Measurements from ENCODE around the gene GJA4. TPM values are rescaled to one million over a fixed set of nuclear protein-coding genes. Genes with fewer than 3 reads are reported as not detected.
A peak's percentile ranks its signal among the peaks of the same experiment; 100 is the strongest.

The GJA4 gene
- total and polyA plus RNA-seq, 7 experiments from 2014 or later: not detected

GRCh38 chr1:34840426-34840825 lies 47.6 kb downstream of the GJA4 start:
- DNase-seq: no peak
- no peak for ATAC-seq

DNA sequence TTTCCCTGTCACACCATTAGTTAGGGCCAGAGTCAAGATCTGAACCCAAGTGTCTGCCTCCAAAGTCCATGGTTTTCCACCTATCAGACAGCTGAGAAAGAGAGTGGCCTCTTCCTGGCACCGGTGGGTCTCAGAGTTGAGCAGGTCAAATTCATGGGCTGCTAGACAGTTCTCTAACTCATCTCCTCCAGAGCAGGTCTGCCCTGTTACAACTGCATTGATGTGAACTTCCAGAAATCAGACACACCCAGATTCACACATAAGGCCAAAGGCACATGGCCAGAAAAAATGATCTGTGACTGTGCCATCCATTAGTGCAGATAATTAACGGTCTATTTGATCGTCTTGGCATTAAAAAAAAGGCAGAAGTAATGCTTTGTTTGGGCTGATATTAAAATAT lies 49.3 kb downstream of the GJA4 start:
- intact Hi-C loops (cut with micrococcal nuclease): no loop called here

More at GRCh38 chr1:34840426-34840825, 47.6 kb downstream of the GJA4 start:
- Histone ChIP-seq H3K9me3 (ENCODE audit: control insufficient read depth in 2 of 3, low read length in 3 of 3) (no peaks in the 10 kb centered on the region), H3K36me3 (ENCODE audit: control insufficient read depth in 2 of 3, insufficient read depth in 3 of 3, low read length in 3 of 3) (no peaks in the 10 kb centered on the region), H3K27ac (ENCODE audit: low read depth, low read length) (no peak overlapping the region), H3K4me1 (ENCODE audit: control insufficient read depth in 2 of 2, insufficient read depth in 2 of 2, low read length in 2 of 2) (no peaks in the 10 kb centered on the region), H3K4me3 (ENCODE audit: low read length) (no peak overlapping the region), H3K27me3 (ENCODE audit: control insufficient read depth in 2 of 2, insufficient read depth in 2 of 2, low read length in 2 of 2) (no peaks in the 10 kb centered on the region)
- Mint-ChIP-seq H3K4me1 (peaks cover 3 to 12% (median 7%) of the 10 kb centered on the region in 7 donors), H3K27ac (no peak overlapping the region), H3K27me3 (no peaks in the 10 kb centered on the region), H3K9me3 (no peaks in the 10 kb centered on the region), H3K4me3 (no peak overlapping the region), H3K36me3 (peaks cover 0 to 12% (median under 1%) of the 10 kb centered on the region in 5 donors)
- ChIA-PET CTCF (no interaction called here), POLR2A (no interaction called here)
- intact Hi-C loops (cut with micrococcal nuclease): no loop called here

GRCh38 chr1:34842952-34843371 lies 50.2 kb downstream of the GJA4 start:
- ChIA-PET CTCF (interaction anchor here (1.2 kb wide), 1 partner anchor 9 kb away, joined by 3 read pairs; no protein-coding TSS in a partner anchor), POLR2A (no interaction called here)
- peaks cover 0 to 9% (median 0%) of the 10 kb centered on the region in 5 donors for H3K36me3 Mint-ChIP-seq
- H3K27me3 Mint-ChIP-seq: no peaks in the 10 kb centered on the region
- Histone ChIP-seq H3K4me3 (ENCODE audit: low read length) (no peak overlapping the region), H3K27ac (ENCODE audit: low read depth, low read length) (no peak overlapping the region), H3K4me1 (ENCODE audit: control insufficient read depth in 2 of 2, insufficient read depth in 2 of 2, low read length in 2 of 2) (no peaks in the 10 kb centered on the region), H3K27me3 (ENCODE audit: control insufficient read depth in 2 of 2, insufficient read depth in 2 of 2, low read length in 2 of 2) (no peaks in the 10 kb centered on the region), H3K36me3 (ENCODE audit: control insufficient read depth in 2 of 3, insufficient read depth in 3 of 3, low read length in 3 of 3) (no peaks in the 10 kb centered on the region), H3K9me3 (ENCODE audit: control insufficient read depth in 2 of 3, low read length in 3 of 3) (no peaks in the 10 kb centered on the region)
- DNase-seq (no peak), ATAC-seq (no peak)
- no peaks in the 10 kb centered on the region for H3K9me3 Mint-ChIP-seq
- no peak overlapping the region for H3K4me3 Mint-ChIP-seq
- H3K4me1 Mint-ChIP-seq: peaks cover 5 to 13% (median 8%) of the 10 kb centered on the region in 7 donors
- H3K27ac Mint-ChIP-seq: peak overlapping the region in 3 of 9 donors; percentile 6 to 31 (median 25)
- intact Hi-C loops (cut with micrococcal nuclease): no loop called here

More for the DNA sequence above, 49.3 kb downstream of the GJA4 start:
- Histone ChIP-seq H3K27ac (ENCODE audit: low read depth, low read length) (no peak overlapping the region), H3K4me1 (ENCODE audit: control insufficient read depth in 2 of 2, insufficient read depth in 2 of 2, low read length in 2 of 2) (no peaks in the 10 kb centered on the region), H3K36me3 (ENCODE audit: control insufficient read depth in 2 of 3, insufficient read depth in 3 of 3, low read length in 3 of 3) (no peaks in the 10 kb centered on the region), H3K4me3 (ENCODE audit: low read length) (no peak overlapping the region), H3K27me3 (ENCODE audit: control insufficient read depth in 2 of 2, insufficient read depth in 2 of 2, low read length in 2 of 2) (no peaks in the 10 kb centered on the region), H3K9me3 (ENCODE audit: control insufficient read depth in 2 of 3, low read length in 3 of 3) (no peaks in the 10 kb centered on the region)
- DNase-seq (no peak), ATAC-seq (no peak)
- ChIA-PET CTCF (interaction anchor here (0.6 to 0.9 kb wide), 2 partner anchors 12 to 18 kb away, joined by 3 to 5 read pairs; no protein-coding TSS in a partner anchor), POLR2A (no interaction called here)
- H3K4me3 Mint-ChIP-seq: no peak overlapping the region
- H3K27ac Mint-ChIP-seq: no peak overlapping the region
- no peaks in the 10 kb centered on the region for H3K9me3 Mint-ChIP-seq
- peaks cover 3 to 12% (median 8%) of the 10 kb centered on the region in 7 donors for H3K4me1 Mint-ChIP-seq
- no peaks in the 10 kb centered on the region for H3K27me3 Mint-ChIP-seq
- peaks cover 0 to 11% (median 0%) of the 10 kb centered on the region in 5 donors for H3K36me3 Mint-ChIP-seq

- Mint-ChIP-seq H3K36me3 (peaks cover 0 to 15% (median 4%) of the 10 kb centered on the region in 5 donors), H3K9me3 (no peaks in the 10 kb centered on the region), H3K27me3 (no peaks in the 10 kb centered on the region), H3K4me1 (peaks cover 8 to 17% (median 14%) of the 10 kb centered on the region in 7 donors), H3K27ac (peak overlapping the region in 1 of 9 donors; percentile 6), H3K4me3 (no peak overlapping the region)
- intact Hi-C loops (cut with micrococcal nuclease): no loop called here
- CTCF ChIA-PET: interaction anchor here (1.2 kb wide), 1 partner anchor 9 kb away, joined by 3 read pairs; no protein-coding TSS in a partner anchor
- no peaks in the 10 kb centered on the region for H3K36me3 ChIP-seq (ENCODE audit: control insufficient read depth in 2 of 3, insufficient read depth in 3 of 3, low read length in 3 of 3)
- no peak overlapping the region for H3K27ac ChIP-seq (ENCODE audit: low read depth, low read length)
- no peaks in the 10 kb centered on the region for H3K27me3 ChIP-seq (ENCODE audit: control insufficient read depth in 2 of 2, insufficient read depth in 2 of 2, low read length in 2 of 2)
- H3K4me3 ChIP-seq (ENCODE audit: low read length): no peak overlapping the region
- no peaks in the 10 kb centered on the region for H3K9me3 ChIP-seq (ENCODE audit: control insufficient read depth in 2 of 3, low read length in 3 of 3)
- H3K4me1 ChIP-seq (ENCODE audit: control insufficient read depth in 2 of 2, insufficient read depth in 2 of 2, low read length in 2 of 2): no peaks in the 10 kb centered on the region
- ATAC-seq (no peak), DNase-seq (no peak)
- POLR2A ChIA-PET: no interaction called here
These were observed 50.8 kb downstream of the GJA4 start for GRCh38 chr1:34843392-34844251.

DNA sequence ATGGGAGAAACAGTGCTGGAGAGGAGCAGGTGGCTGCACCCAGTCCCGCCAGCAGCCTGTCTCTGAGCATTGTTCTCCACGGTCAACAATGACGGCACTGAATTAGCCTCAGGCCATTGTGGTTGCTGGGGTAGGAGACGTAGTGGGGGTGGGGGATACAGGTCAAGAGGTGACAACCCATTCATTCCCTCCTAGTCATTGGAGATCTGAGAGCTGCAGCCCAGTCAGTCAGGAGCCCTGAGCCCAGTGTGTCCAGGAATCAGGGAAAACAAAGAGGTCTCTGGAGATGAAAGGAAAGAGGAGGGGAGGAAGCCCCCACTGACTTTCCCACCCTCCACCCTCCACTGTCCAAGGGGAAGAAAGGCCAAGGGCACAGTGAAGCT lies 51.4 kb downstream of the GJA4 start:
- Mint-ChIP-seq H3K4me1 (peaks cover 10 to 23% (median 16%) of the 10 kb centered on the region in 7 donors), H3K27ac (no peak overlapping the region), H3K27me3 (no peaks in the 10 kb centered on the region), H3K9me3 (no peaks in the 10 kb centered on the region), H3K36me3 (peaks cover 0 to 17% (median 8%) of the 10 kb centered on the region in 5 donors), H3K4me3 (no peak overlapping the region)
- no peaks in the 10 kb centered on the region for H3K36me3 ChIP-seq (ENCODE audit: control insufficient read depth in 2 of 3, insufficient read depth in 3 of 3, low read length in 3 of 3)
- no peaks in the 10 kb centered on the region for H3K27me3 ChIP-seq (ENCODE audit: control insufficient read depth in 2 of 2, insufficient read depth in 2 of 2, low read length in 2 of 2)
- DNase-seq (no peak), ATAC-seq (no peak)
- H3K4me1 ChIP-seq (ENCODE audit: control insufficient read depth in 2 of 2, insufficient read depth in 2 of 2, low read length in 2 of 2): no peaks in the 10 kb centered on the region
- intact Hi-C loops (cut with micrococcal nuclease): no loop called here
- no peaks in the 10 kb centered on the region for H3K9me3 ChIP-seq (ENCODE audit: control insufficient read depth in 2 of 3, low read length in 3 of 3)
- ChIA-PET CTCF (interaction anchor here (1.2 kb wide), 1 partner anchor 8 kb away, joined by 3 read pairs; no protein-coding TSS in a partner anchor), POLR2A (no interaction called here)
- no peak overlapping the region for H3K27ac ChIP-seq (ENCODE audit: low read depth, low read length)
- no peak overlapping the region for H3K4me3 ChIP-seq (ENCODE audit: low read length)

Other genes with a start within 250 kb of the GJA4 start
- gene GJB5, start 38.0 kb upstream of the GJA4 start, total RNA-seq: not detected
- gene GJB5, start 38.0 kb upstream of the GJA4 start, polyA plus RNA-seq: not detected
- gene GJB4, start 33.3 kb upstream of the GJA4 start, total RNA-seq: not detected
- gene GJB4, start 33.3 kb upstream of the GJA4 start, polyA plus RNA-seq: not detected
- gene GJB3, start 11.8 kb upstream of the GJA4 start, total RNA-seq: not detected
- not detected for gene GJB3, start 11.8 kb upstream of the GJA4 start, polyA plus RNA-seq
- 10 to 100 TPM; 29.1 to 46.4 (median 38.2) TPM for gene SMIM12, start 66.8 kb downstream of the GJA4 start, total RNA-seq
- gene SMIM12, start 66.8 kb downstream of the GJA4 start, polyA plus RNA-seq: 10 to 100 TPM; 60.9 to 74.3 TPM
- gene DLGAP3, start 136.7 kb downstream of the GJA4 start, total RNA-seq: 1 to 10 TPM in 4 of 5 experiments, under 1 TPM in 1; 0.29 to 1.4 (median 1.2) TPM
- under 1 TPM in 1 of 2 donors, not detected in 1; 0.13 TPM for gene DLGAP3, start 136.7 kb downstream of the GJA4 start, polyA plus RNA-seq
- 10 to 100 TPM in 4 of 5 experiments, 1 to 10 TPM in 1; 5.4 to 37.7 (median 32.8) TPM for gene TMEM35B, start 192.3 kb downstream of the GJA4 start, total RNA-seq
- 100 to 1,000 TPM; 161 to 166 TPM for gene TMEM35B, start 192.3 kb downstream of the GJA4 start, polyA plus RNA-seq
- gene ZMYM6, start 238.9 kb downstream of the GJA4 start, total RNA-seq: 10 to 100 TPM; 26.2 to 46.3 (median 37.3) TPM
- gene ZMYM6, start 238.9 kb downstream of the GJA4 start, polyA plus RNA-seq: 1 to 10 TPM; 7.1 to 8.7 TPM